BLaER1 treated with 17β-estradiol and CSF1 and Interleukin-3, amounts not matched to agents 10 nM and 100 nM (cell line): Measurements from ENCODE around the gene AASS.

Experiments
- H3K27ac ChIP-seq, 11 experiments: shearing (Covaris generic); formaldehyde crosslinking; 2 replicates each; pipeline ENCODE4 v1.8.1; 2022
- H3K27me3 ChIP-seq, 11 experiments: shearing (Covaris generic); formaldehyde crosslinking; 2 replicates each; pipeline ENCODE4 v1.8.1; 2022
- H3K36me3 ChIP-seq, 11 experiments: shearing (Covaris generic); formaldehyde crosslinking; 2 replicates each; pipeline ENCODE4 v1.8.1; 2022
- H3K4me1 ChIP-seq, 10 experiments: shearing (Covaris generic); formaldehyde crosslinking; 2 replicates each; pipeline ENCODE4 v1.8.1; 2022
- H3K4me2 ChIP-seq, 11 experiments: shearing (Covaris generic); formaldehyde crosslinking; 2 replicates each; pipeline ENCODE4 v1.8.1; 2022
- H3K4me3 ChIP-seq, 10 experiments: shearing (Covaris generic); formaldehyde crosslinking; 2 replicates each; pipeline ENCODE4 v1.8.1; 2022
- H3K9ac ChIP-seq, 11 experiments: shearing (Covaris generic); formaldehyde crosslinking; 2 replicates each; pipeline ENCODE4 v1.8.1; 2022
- H3K9me3 ChIP-seq, 11 experiments: shearing (Covaris generic); formaldehyde crosslinking; replicated peaks in 1 of 11; 2 replicates each; pipeline ENCODE4 v1.8.1; 2022
- H4K20me1 ChIP-seq, 11 experiments: shearing (Covaris generic); formaldehyde crosslinking; 2 replicates each; pipeline ENCODE4 v1.8.1; 2022
- Cebpa-rat ChIP-seq, 11 experiments: shearing (Covaris generic); IDR thresholded peaks; 2 replicates each; pipeline ENCODE4 v1.8.1; 2022

The AASS gene

GRCh38 chr7:122038904-122039303, 105.1 kb downstream of the AASS start:
- Histone ChIP-seq H3K9ac (no peak overlapping the region), H3K27ac (no peak overlapping the region), H3K4me2 (no peak overlapping the region), H3K36me3 (no peaks in the 10 kb centered on the region), H3K9me3 (no peaks in the 10 kb centered on the region), H3K4me1 (no peaks in the 10 kb centered on the region), H3K4me3 (no peak overlapping the region), H3K27me3 (no peaks in the 10 kb centered on the region), H4K20me1 (no peaks in the 10 kb centered on the region; a peak in 1 of 22 replicates)
- no peak for TF ChIP-seq Cebpa-rat (IDR thresholded peaks at IDR 0.05)

GRCh38 chr7:122038134-122038533, 105.9 kb downstream of the AASS start:
- no peak for TF ChIP-seq Cebpa-rat (IDR thresholded peaks at IDR 0.05)
- H3K9ac ChIP-seq = no peak overlapping the region
- no peaks in the 10 kb centered on the region for H3K36me3 ChIP-seq
- H3K27ac ChIP-seq = no peak overlapping the region
- no peak overlapping the region for H3K4me2 ChIP-seq
- H3K4me3 ChIP-seq = no peak overlapping the region
- H3K27me3 ChIP-seq = no peaks in the 10 kb centered on the region
- no peaks in the 10 kb centered on the region for H3K4me1 ChIP-seq
- no peaks in the 10 kb centered on the region for H3K9me3 ChIP-seq
- H4K20me1 ChIP-seq = no peaks in the 10 kb centered on the region; a peak in 1 of 22 replicates

DNA sequence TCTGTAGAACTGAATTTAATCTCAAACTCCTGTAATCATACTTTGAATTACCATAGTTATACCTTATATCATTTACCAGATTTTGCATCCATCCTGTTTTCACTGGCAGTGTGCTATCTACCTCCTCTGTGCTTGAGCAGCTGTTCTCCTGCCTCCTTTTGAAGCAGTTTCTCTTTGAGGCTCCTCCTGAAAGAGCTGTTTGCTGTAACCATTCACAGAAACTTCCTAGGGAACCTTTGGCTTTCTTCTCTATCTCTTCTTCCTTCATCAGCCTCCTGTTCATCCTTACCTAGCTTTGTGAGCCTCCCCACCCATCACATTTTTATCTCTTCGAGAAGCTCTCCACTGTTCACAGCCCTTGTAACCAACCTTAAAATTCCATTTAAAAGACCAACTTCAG, 108.2 kb downstream of the AASS start:
- TF ChIP-seq Cebpa-rat (IDR thresholded peaks at IDR 0.05) = no peak
- Histone ChIP-seq H3K4me1 (no peaks in the 10 kb centered on the region), H3K9ac (no peak overlapping the region), H3K27ac (no peak overlapping the region), H3K27me3 (no peaks in the 10 kb centered on the region), H3K4me3 (no peak overlapping the region), H3K36me3 (no peaks in the 10 kb centered on the region), H3K9me3 (no peaks in the 10 kb centered on the region), H3K4me2 (no peak overlapping the region), H4K20me1 (no peaks in the 10 kb centered on the region; a peak in 1 of 22 replicates)

- no peaks in the 10 kb centered on the region for H3K36me3 ChIP-seq
- no peaks in the 10 kb centered on the region; a peak in 1 of 22 replicates for H4K20me1 ChIP-seq
- TF ChIP-seq Cebpa-rat (IDR thresholded peaks at IDR 0.05) = no peak
Observed at GRCh38 chr7:122033641-122034040, 110.4 kb downstream of the AASS start.

DNA sequence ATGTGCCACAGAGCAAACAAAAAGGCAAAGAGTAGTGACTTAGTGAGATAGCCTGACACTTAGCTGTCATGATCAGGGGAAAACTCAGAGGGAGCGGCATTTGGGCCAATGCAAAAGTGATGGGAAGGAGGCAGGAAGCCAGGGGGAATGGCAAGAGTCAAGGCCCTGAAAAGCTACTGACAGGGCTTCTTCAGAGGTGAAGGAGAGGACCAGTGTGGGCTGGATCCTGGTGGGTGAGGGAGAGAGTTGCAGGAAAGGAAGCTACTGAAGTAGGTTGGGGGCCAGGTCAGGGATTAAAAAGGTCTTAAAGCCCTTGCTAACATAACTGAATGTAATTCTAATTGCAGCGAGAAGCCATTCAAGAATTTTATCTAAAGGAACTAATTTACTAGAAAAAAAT, 117.0 kb downstream of the AASS start:
- Histone ChIP-seq H4K20me1 (no peaks in the 10 kb centered on the region), H3K9ac (no peak overlapping the region), H3K36me3 (no peaks in the 10 kb centered on the region), H3K4me1 (no peaks in the 10 kb centered on the region), H3K4me2 (no peak overlapping the region), H3K4me3 (no peak overlapping the region), H3K27me3 (no peaks in the 10 kb centered on the region), H3K9me3 (no peaks in the 10 kb centered on the region), H3K27ac (no peak overlapping the region)
- no peak for TF ChIP-seq Cebpa-rat (IDR thresholded peaks at IDR 0.05)

More at GRCh38 chr7:122033641-122034040, 110.4 kb downstream of the AASS start:
- Histone ChIP-seq H3K27me3 (no peaks in the 10 kb centered on the region), H3K4me3 (no peak overlapping the region), H3K27ac (no peak overlapping the region), H3K9ac (no peak overlapping the region), H3K9me3 (no peaks in the 10 kb centered on the region), H3K4me1 (no peaks in the 10 kb centered on the region), H3K4me2 (no peak overlapping the region)
